Endothelial cell of umbilical vein (primary cell): ENCODE measurements around the gene OR2A7.
"Not testable (repeated sequence)": the region's sequence is repeated elsewhere in the genome, so short reads cannot be mapped to it uniquely, and the experiment has no call there.

ENCODE experiments used
- EZH2 ChIP-seq: IDR thresholded peaks from 2 replicates; pipeline ENCODE4 v1.6.1; 2012; ENCODE audit warnings: borderline replicate concordance, low read depth, mild to moderate bottlenecking, moderate library complexity, low read length, inconsistent platforms; ENCODE audit not compliant: severe bottlenecking
- POLR2A ChIP-seq: IDR thresholded peaks from 2 replicates; pipeline ENCODE4 v1.6.1; 2012; ENCODE audit warnings: low read depth, mild to moderate bottlenecking, control low read depth, low read length

- not testable (repeated sequence) for TF ChIP-seq POLR2A, EZH2
Observed at GRCh38 chr7:144309702-144310101, 45.1 kb upstream of the OR2A7 start.
